GM23338 (cell line): ENCODE data around the gene MUCL3. TPM values are rescaled to one million over a fixed set of nuclear protein-coding genes. Genes with fewer than 3 reads are reported as not detected.

Experiments used
- ATAC-seq: fragments of 200-7000 bp; cut with Tn5 transposase; 3 replicates; pipeline ENCODE4 v1.9.1; 2020
- DNase-seq: peaks from one replicate; pipeline ENCODE4 v3.0.0-alpha.2; 2015; ENCODE audit warnings: low spot score
- H2AFZ ChIP-seq: fragments of 200-600 bp; sonication (generic); 2 replicates; pipeline ENCODE4 v1.8.0; 2016; ENCODE audit warnings: antibody characterized with exemption, mild to moderate bottlenecking, moderate library complexity
- H3F3A ChIP-seq: fragments of 200-600 bp; sonication (generic); replicated peaks from 2 replicates; pipeline ENCODE4 v1.8.0; 2017; ENCODE audit warnings: antibody characterized with exemption, mixed run types, low read depth
- H3K27ac ChIP-seq: fragments of 200-600 bp; sonication (generic); 2 replicates; pipeline ENCODE4 v1.6.1; 2016; ENCODE audit warnings: low read depth
- H3K27me3 ChIP-seq: fragments of 200-600 bp; sonication (generic); 2 replicates; pipeline ENCODE4 v1.8.0; 2016; ENCODE audit warnings: mild to moderate bottlenecking, mixed run types, moderate library complexity; ENCODE audit not compliant: insufficient read depth
- H3K36me3 ChIP-seq: fragments of 200-600 bp; sonication (generic); 2 replicates; pipeline ENCODE4 v1.8.0; 2016; ENCODE audit warnings: mild to moderate bottlenecking; ENCODE audit not compliant: insufficient read depth
- H3K4me1 ChIP-seq: fragments of 200-600 bp; sonication (generic); 2 replicates; pipeline ENCODE4 v1.8.0; 2016; ENCODE audit warnings: mild to moderate bottlenecking, moderate library complexity; ENCODE audit not compliant: insufficient read depth
- H3K4me2 ChIP-seq: fragments of 200-600 bp; sonication (generic); 2 replicates; pipeline ENCODE4 v1.7.1; 2017; ENCODE audit warnings: mixed run types
- H3K4me3 ChIP-seq: fragments of 200-600 bp; sonication (generic); 2 replicates; pipeline ENCODE4 v1.6.1; 2016; ENCODE audit warnings: mixed run types
- H3K79me2 ChIP-seq: fragments of 200-600 bp; sonication (generic); replicated peaks from 2 replicates; pipeline ENCODE4 v1.8.0; 2017; ENCODE audit warnings: mild to moderate bottlenecking; ENCODE audit not compliant: insufficient read depth
- H3K9me2 ChIP-seq: fragments of 200-600 bp; sonication (generic); 2 replicates; pipeline ENCODE4 v1.8.0; 2017; ENCODE audit not compliant: insufficient read depth
- H4K20me1 ChIP-seq: fragments of 200-600 bp; sonication (generic); replicated peaks from 2 replicates; pipeline ENCODE4 v1.8.0; 2017; ENCODE audit warnings: mild to moderate bottlenecking; ENCODE audit not compliant: insufficient read depth
- H3K27ac Mint-ChIP-seq: 2 replicates; pipeline ENCODE4 v1.8.0; 2020; ENCODE audit warnings: inconsistent platforms, mild to moderate bottlenecking, moderate library complexity, mixed read lengths
- H3K27me3 Mint-ChIP-seq: 3 replicates; pipeline ENCODE4 v1.8.0; 2022; ENCODE audit warnings: low read depth, mild to moderate bottlenecking, moderate library complexity, mixed read lengths, inconsistent platforms; ENCODE audit not compliant: insufficient read depth, poor library complexity
- H3K36me3 Mint-ChIP-seq: 3 replicates; pipeline ENCODE4 v1.8.0; 2021; ENCODE audit warnings: low read depth, mild to moderate bottlenecking, inconsistent platforms, moderate library complexity, mixed read lengths
- H3K4me1 Mint-ChIP-seq: 3 replicates; pipeline ENCODE4 v1.8.0; 2020; ENCODE audit warnings: mild to moderate bottlenecking, inconsistent platforms, mixed read lengths
- H3K4me3 Mint-ChIP-seq: 3 replicates; pipeline ENCODE4 v1.8.0; 2021; ENCODE audit warnings: moderate library complexity, mild to moderate bottlenecking, inconsistent platforms, mixed read lengths
- H3K9me3 Mint-ChIP-seq: 3 replicates; pipeline ENCODE4 v1.8.0; 2020; ENCODE audit warnings: moderate library complexity, mild to moderate bottlenecking, inconsistent platforms, mixed read lengths
- CREB1 ChIP-seq: fragments of 250-450 bp; sonication (Bioruptor Pico); IDR thresholded peaks from 2 replicates; pipeline ENCODE4 v1.5.0; 2020; ENCODE audit warnings: low read depth, mild to moderate bottlenecking, moderate library complexity
- CTCF ChIP-seq, 2 experiments: fragments of 200-600 bp in 1 of 2; sonication (generic) in 1 of 2; conservative IDR thresholded peaks; 2 replicates each; pipeline versions ENCODE4 v1.5.1 to v1.6.1; 2016 to 2017; ENCODE audit warnings: antibody characterized with exemption in 2 of 2, low read depth in 2 of 2, mild to moderate bottlenecking in 2 of 2, moderate library complexity in 1 of 2
- EZH2 ChIP-seq: fragments of 200-600 bp; sonication (generic); IDR thresholded peaks from one replicate; pipeline ENCODE4 v1.8.0; 2017; ENCODE audit warnings: antibody characterized with exemption, mild to moderate bottlenecking, low read depth; ENCODE audit not compliant: unreplicated experiment
- EZH2phosphoT487 ChIP-seq: fragments of 200-600 bp; sonication (generic); IDR thresholded peaks from one replicate; pipeline ENCODE4 v1.8.1; 2018; ENCODE audit warnings: antibody characterized with exemption; ENCODE audit not compliant: unreplicated experiment
- JUNB ChIP-seq: IDR thresholded peaks from one replicate; pipeline ENCODE4 v1.6.1; 2016; ENCODE audit warnings: antibody characterized with exemption; ENCODE audit not compliant: unreplicated experiment
- NANOG ChIP-seq: IDR thresholded peaks from 2 replicates; pipeline ENCODE4 v1.6.1; 2016; ENCODE audit warnings: antibody characterized with exemption, borderline replicate concordance
- POLR2AphosphoS5 ChIP-seq: IDR thresholded peaks from 2 replicates; pipeline ENCODE4 v1.6.1; 2016; ENCODE audit warnings: antibody characterized with exemption, low read depth
- STAT1 ChIP-seq: IDR thresholded peaks from one replicate; pipeline ENCODE4 v1.6.1; 2016; ENCODE audit warnings: antibody characterized with exemption; ENCODE audit not compliant: unreplicated experiment
- ZNF114 ChIP-seq: fragments of 250-450 bp; sonication (Bioruptor Pico); IDR thresholded peaks from 2 replicates; pipeline ENCODE4 v1.5.0; 2020; ENCODE audit warnings: mild to moderate bottlenecking, moderate library complexity
- ZNF331 ChIP-seq: fragments of 250-450 bp; sonication (Bioruptor Pico); IDR thresholded peaks from 2 replicates; pipeline ENCODE4 v1.5.0; 2020; ENCODE audit warnings: low read depth, mild to moderate bottlenecking, moderate library complexity
- polyA plus RNA-seq: library from polyadenylated mRNA; unstranded; fragments of >200 nt; fragmentation: Nextera tagmentation; extraction: Ambion mirVana; gene quantifications from 2 replicates; pipeline ENCODE4 v1.2.1, GENCODE V29; 2016
- total RNA-seq: library from RNA; depleted of rRNA; stranded (reverse); fragments of >200 nt; shearing (Covaris generic); gene quantifications from 2 replicates; pipeline ENCODE4 v1.2.3, GENCODE V29; 2014
- TF ChIP-seq, protein P1 (sequence below): IDR thresholded peaks from 2 replicates; pipeline ENCODE4 v1.6.1; 2016; ENCODE audit warnings: antibody characterized with exemption
- TF ChIP-seq, protein P2 (sequence below): IDR thresholded peaks from one replicate; pipeline ENCODE4 v1.6.1; 2018; ENCODE audit warnings: antibody characterized with exemption; ENCODE audit not compliant: unreplicated experiment

Gene MUCL3
- total and polyA plus RNA-seq, 2 experiments from 2014 or later: 0.32 TPM; not detected in 1

GRCh38 chr6:30898750-30899360 is 41.9 kb upstream of the MUCL3 start:
- no peak overlapping the region for H3K4me3 Mint-ChIP-seq
- H3K4me2 ChIP-seq: no peak overlapping the region
- H3K36me3 ChIP-seq: peaks cover 12% of the 10 kb centered on the region
- no peaks in the 10 kb centered on the region for H3F3A ChIP-seq
- H4K20me1 ChIP-seq: peaks cover 4% of the 10 kb centered on the region; the same call in 1 of the 2 replicates
- H3K27ac Mint-ChIP-seq: no peak overlapping the region
- ATAC-seq (no peak), DNase-seq (no peak)
- H3K4me3 ChIP-seq: no peak overlapping the region
- no peak overlapping the region for H3K27ac ChIP-seq
- no peaks in the 10 kb centered on the region for H3K27me3 ChIP-seq
- peaks cover 8% of the 10 kb centered on the region for H3K27me3 Mint-ChIP-seq
- H3K9me2 ChIP-seq: no peaks in the 10 kb centered on the region
- no peaks in the 10 kb centered on the region for H3K9me3 Mint-ChIP-seq
- no peaks in the 10 kb centered on the region for H3K4me1 ChIP-seq
- H2AFZ ChIP-seq: no peak overlapping the region
- no peak for TF ChIP-seq CTCF (conservative IDR thresholded peaks at IDR 0.05; ENCODE audit: low read depth in 2 of 2)
- TF ChIP-seq EZH2phosphoT487: no peak
- no peak for TF ChIP-seq ZNF114 (CRISPR knock-in tag)
- no peaks in the 10 kb centered on the region for H3K79me2 ChIP-seq
- H3K36me3 Mint-ChIP-seq: peaks cover 54% of the 10 kb centered on the region
- H3K4me1 Mint-ChIP-seq: no peaks in the 10 kb centered on the region; the same call in 2 of the 3 replicates

- H3K4me3 Mint-ChIP-seq: no peak overlapping the region
- Histone ChIP-seq H3F3A (0 out of 2 replicates have a peak, but pooled peaks cover 2% of the 10 kb centered on the region), H3K4me3 (no peak overlapping the region), H4K20me1 (0 out of 2 replicates have a peak, but pooled peaks cover 4% of the 10 kb centered on the region), H3K9me2 (no peaks in the 10 kb centered on the region), H3K4me1 (no peaks in the 10 kb centered on the region), H3K27ac (no peak overlapping the region), H3K36me3 (peaks cover 4% of the 10 kb centered on the region; the same call in 1 of the 2 replicates), H3K27me3 (no peaks in the 10 kb centered on the region), H3K79me2 (no peaks in the 10 kb centered on the region), H2AFZ (no peak overlapping the region), H3K4me2 (no peak overlapping the region)
- H3K9me3 Mint-ChIP-seq: no peaks in the 10 kb centered on the region
- H3K27ac Mint-ChIP-seq: no peak overlapping the region
- ATAC-seq (no peak), DNase-seq (no peak)
- no peaks in the 10 kb centered on the region; the same call in 2 of the 3 replicates for H3K4me1 Mint-ChIP-seq
- H3K27me3 Mint-ChIP-seq: peaks cover 6% of the 10 kb centered on the region
- H3K36me3 Mint-ChIP-seq: peaks cover 37% of the 10 kb centered on the region
- TF ChIP-seq EZH2phosphoT487 (no peak), STAT1 (no peak), NANOG (no peak), JUNB (no peak), CTCF (conservative IDR thresholded peaks at IDR 0.05; ENCODE audit: low read depth in 2 of 2) (no peak), ZNF331 (CRISPR knock-in tag) (no peak), EZH2 (no peak), CREB1 (CRISPR knock-in tag) (no peak), POLR2AphosphoS5 (no peak; the same call in 1 of the 2 replicates)
- TF ChIP-seq, protein P1, sequence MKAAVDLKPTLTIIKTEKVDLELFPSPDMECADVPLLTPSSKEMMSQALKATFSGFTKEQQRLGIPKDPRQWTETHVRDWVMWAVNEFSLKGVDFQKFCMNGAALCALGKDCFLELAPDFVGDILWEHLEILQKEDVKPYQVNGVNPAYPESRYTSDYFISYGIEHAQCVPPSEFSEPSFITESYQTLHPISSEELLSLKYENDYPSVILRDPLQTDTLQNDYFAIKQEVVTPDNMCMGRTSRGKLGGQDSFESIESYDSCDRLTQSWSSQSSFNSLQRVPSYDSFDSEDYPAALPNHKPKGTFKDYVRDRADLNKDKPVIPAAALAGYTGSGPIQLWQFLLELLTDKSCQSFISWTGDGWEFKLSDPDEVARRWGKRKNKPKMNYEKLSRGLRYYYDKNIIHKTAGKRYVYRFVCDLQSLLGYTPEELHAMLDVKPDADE: no peak
- TF ChIP-seq, protein P2, sequence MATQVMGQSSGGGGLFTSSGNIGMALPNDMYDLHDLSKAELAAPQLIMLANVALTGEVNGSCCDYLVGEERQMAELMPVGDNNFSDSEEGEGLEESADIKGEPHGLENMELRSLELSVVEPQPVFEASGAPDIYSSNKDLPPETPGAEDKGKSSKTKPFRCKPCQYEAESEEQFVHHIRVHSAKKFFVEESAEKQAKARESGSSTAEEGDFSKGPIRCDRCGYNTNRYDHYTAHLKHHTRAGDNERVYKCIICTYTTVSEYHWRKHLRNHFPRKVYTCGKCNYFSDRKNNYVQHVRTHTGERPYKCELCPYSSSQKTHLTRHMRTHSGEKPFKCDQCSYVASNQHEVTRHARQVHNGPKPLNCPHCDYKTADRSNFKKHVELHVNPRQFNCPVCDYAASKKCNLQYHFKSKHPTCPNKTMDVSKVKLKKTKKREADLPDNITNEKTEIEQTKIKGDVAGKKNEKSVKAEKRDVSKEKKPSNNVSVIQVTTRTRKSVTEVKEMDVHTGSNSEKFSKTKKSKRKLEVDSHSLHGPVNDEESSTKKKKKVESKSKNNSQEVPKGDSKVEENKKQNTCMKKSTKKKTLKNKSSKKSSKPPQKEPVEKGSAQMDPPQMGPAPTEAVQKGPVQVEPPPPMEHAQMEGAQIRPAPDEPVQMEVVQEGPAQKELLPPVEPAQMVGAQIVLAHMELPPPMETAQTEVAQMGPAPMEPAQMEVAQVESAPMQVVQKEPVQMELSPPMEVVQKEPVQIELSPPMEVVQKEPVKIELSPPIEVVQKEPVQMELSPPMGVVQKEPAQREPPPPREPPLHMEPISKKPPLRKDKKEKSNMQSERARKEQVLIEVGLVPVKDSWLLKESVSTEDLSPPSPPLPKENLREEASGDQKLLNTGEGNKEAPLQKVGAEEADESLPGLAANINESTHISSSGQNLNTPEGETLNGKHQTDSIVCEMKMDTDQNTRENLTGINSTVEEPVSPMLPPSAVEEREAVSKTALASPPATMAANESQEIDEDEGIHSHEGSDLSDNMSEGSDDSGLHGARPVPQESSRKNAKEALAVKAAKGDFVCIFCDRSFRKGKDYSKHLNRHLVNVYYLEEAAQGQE: no peak
Measured at GRCh38 chr6:30900863-30901417, 39.8 kb upstream of the MUCL3 start.
